ENCODE data around the gene NRG3.
"Not testable (repeated sequence)": the region's sequence is repeated elsewhere in the genome, so short reads cannot be mapped to it uniquely, and the experiment has no call there.

The NRG3 gene

DNA sequence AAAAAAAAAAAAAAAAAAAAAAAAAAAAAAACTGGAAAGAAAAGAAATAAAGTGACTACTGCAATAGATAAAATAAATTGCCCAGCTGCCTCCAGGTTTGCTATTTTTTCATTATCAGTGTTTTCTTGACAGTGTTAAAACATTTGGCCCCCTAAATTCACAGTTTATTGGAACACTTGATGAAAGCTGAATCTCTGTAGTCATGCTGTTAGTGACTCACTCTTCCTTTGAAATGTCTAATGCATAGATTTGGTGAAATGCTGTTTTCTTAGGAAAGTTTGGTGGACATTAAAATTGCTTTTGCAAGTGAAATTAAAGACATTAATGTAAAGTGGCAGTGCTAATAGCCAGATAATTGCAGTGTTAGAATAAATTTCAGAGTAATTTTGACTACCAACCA is 785.2 kb downstream of the NRG3 start:
- in situ Hi-C loops (cut with HindIII; ENCODE audit: low sequenced_read_pairs) = no loop called here

DNA sequence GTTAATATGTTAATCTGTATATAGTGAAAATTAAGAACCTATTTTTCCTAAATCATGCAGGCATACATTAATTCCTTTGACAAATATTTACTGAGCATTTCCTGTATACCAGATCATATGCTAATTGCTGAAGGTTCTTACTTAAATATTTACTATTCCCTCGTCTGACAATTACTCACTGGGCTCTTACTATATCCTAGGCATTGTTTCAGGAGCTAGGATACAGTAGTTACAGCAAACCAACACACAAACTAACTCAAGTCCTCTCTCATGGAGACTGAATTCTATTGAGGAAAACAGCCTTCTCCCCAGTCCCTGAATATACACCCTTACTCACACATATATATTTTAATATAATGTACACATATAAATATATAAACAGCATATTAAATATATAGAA is 786.0 kb downstream of the NRG3 start:
- in situ Hi-C loops (cut with HindIII; ENCODE audit: low sequenced_read_pairs) = no loop called here

DNA sequence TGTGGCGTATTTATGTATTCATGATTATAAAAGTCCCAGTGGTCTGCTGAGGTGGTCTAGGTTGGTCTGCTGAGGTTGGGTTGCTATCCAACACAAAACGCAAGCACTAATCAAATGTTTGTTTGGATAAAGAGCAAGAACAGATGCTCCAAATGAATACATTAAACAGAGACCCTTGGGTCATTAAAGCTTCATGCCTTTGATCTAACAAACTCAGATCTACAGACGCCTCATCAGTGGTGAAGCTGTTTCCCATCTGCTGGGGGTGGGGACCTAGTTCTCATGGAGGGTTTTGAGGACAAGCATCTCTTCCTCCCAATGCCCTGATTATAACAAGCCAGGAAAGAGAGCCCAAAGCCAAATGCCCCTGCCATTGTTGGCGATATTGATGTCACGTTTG is 786.7 kb downstream of the NRG3 start:
- in situ Hi-C loops (cut with HindIII; ENCODE audit: low sequenced_read_pairs) = no loop called here

GRCh38 chr10:82668221-82668895 is 793.4 kb downstream of the NRG3 start:
- in situ Hi-C loops (cut with HindIII; ENCODE audit: low sequenced_read_pairs) = no loop called here

DNA sequence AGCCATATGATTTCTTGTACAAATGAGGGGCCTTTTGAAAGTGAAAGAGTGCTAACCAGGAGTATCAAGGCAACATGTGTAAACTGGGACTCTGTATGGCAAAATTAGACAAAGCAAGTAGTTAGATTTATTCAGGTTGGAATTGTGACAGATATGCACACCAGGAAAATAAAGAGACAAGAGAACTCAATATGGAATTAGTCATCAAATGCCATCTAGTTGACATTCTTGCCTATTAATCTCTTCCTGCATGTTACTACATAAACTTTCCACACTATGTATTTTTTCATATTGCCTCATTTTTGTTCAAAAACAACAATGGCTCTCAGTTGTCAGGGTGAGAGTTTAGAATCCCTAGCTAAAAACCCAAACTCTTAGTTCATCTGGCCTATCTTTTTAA is 799.0 kb downstream of the NRG3 start:
- in situ Hi-C loops (cut with HindIII; ENCODE audit: low sequenced_read_pairs) = no loop called here

DNA sequence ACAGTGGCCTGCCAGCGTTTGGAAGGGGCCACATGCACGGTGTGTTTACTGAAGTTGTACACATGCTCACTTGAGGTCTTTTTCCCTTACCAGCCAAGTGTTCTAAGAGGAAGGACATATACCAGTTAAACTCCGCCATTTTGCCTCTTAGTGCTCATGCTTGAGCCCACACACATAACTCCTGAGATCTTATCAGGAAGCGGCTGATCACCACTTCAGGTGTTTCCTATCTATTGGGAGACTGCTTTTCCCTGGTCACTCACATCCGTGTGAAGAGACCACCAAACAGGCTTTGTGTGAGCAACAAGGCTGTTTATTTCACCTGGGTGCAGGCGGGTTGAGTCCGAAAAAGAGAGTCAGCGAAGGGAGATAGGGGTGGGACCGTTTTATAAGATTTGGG is 802.9 kb downstream of the NRG3 start:
- in situ Hi-C loops (cut with HindIII; ENCODE audit: low sequenced_read_pairs) = not testable (repeated sequence)

DNA sequence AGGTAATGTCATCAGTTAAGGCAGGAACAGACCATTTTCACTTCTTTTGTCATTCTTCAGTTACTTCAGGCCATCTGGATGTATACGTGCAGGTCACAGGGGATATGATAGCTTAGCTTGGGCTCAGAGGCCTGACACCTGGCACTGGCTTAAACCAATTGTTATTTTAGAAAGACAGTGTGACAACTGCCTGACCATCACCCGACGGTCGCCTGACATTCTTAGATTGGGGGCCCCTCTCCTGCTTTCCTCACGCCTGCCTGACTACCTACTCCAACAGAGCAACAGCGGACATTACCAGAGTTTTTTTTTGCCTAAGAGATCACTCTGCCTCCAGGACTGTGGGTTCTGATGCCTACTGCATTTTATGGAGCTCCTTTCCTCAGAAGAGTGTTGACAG is 803.5 kb downstream of the NRG3 start:
- in situ Hi-C loops (cut with HindIII; ENCODE audit: low sequenced_read_pairs) = not testable (repeated sequence)

DNA sequence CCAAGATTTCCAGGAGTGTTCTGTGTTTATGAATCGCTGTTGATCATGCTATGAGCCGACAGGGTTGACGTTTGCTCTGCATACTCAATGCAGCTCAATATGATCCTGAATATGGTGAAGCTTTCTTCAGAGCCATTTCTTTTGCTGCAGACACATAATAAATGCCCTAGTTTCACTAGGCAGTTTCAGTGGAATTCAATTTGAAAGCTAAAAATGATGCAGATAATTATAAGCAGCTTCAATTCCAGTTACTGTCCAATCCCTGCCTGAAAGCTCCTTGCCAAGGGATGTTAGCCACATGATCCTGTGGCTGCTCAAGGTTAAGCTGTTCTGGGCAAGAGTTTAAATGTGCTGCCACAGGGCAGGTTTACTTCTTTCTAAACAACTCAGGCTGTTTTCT is 805.6 kb downstream of the NRG3 start:
- in situ Hi-C loops (cut with HindIII; ENCODE audit: low sequenced_read_pairs) = no loop called here

DNA sequence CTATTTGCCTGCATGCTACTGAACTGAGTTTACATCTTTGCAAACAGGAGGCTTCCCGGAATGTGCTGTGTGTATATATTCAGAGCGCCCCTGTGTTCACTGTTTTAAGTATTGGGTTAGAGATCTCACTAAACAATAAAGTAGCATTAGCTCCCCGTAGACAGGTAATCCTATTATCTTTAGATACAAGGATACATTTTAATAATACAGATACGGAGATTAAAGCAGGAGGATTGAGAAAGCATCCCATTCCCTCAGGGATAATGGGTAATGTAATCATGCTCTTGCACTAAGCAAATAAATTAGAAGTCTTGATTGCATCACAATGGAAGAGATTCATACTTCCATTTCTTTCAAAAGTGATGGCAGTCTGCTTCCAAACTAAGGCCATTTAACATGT is 809.0 kb downstream of the NRG3 start:
- in situ Hi-C loops (cut with HindIII; ENCODE audit: low sequenced_read_pairs) = no loop called here

DNA sequence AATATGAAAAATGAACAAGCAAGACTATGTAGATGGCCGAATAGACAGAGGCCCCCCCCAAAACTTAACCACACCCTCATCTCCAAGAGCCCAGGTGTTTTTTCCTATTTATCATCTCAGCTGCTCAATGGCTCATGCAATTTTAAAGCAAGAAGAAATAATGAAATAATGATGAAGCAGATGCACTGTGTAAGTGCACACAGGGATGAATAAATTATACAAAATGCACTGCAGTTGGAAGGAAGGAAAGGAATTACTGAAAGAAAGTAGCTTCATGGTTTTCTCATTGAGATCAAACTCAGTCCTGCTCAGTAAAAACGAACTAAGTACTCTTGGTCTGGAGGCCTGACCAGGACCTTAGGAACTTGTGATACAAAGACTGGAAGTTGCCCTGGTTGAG is 810.1 kb downstream of the NRG3 start:
- in situ Hi-C loops (cut with HindIII; ENCODE audit: low sequenced_read_pairs) = no loop called here

DNA sequence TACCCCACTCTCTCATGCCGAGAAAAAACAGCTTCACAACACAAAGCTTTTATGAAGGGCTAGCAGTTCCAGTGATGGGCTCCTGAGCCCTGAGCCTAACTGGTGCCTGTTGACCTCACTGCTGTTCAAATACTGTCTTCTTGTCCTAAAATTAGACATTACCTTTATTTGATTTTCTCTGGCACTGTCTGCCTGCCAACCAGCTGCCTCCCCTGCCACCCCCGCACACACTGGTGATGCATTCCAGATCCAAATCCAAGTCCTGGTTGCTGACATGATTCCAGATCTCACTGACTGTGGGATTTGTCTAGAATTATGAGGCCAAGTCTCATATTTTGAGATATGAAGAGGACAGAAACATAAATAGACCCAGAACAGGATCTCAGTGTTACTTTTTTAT is 816.2 kb downstream of the NRG3 start:
- in situ Hi-C loops (cut with HindIII; ENCODE audit: low sequenced_read_pairs) = no loop called here

- in situ Hi-C loops (cut with HindIII; ENCODE audit: low sequenced_read_pairs) = no loop called here
Observed at GRCh38 chr10:82692458-82692857, 817.5 kb downstream of the NRG3 start.

- in situ Hi-C loops (cut with HindIII; ENCODE audit: low sequenced_read_pairs) = no loop called here
Observed at GRCh38 chr10:82721831-82722230, 846.8 kb downstream of the NRG3 start.

GRCh38 chr10:82722273-82722672 is 847.3 kb downstream of the NRG3 start:
- in situ Hi-C loops (cut with HindIII; ENCODE audit: low sequenced_read_pairs) = no loop called here

- in situ Hi-C loops (cut with HindIII; ENCODE audit: low sequenced_read_pairs) = no loop called here
Observed at GRCh38 chr10:82736305-82736704, 861.3 kb downstream of the NRG3 start.

DNA sequence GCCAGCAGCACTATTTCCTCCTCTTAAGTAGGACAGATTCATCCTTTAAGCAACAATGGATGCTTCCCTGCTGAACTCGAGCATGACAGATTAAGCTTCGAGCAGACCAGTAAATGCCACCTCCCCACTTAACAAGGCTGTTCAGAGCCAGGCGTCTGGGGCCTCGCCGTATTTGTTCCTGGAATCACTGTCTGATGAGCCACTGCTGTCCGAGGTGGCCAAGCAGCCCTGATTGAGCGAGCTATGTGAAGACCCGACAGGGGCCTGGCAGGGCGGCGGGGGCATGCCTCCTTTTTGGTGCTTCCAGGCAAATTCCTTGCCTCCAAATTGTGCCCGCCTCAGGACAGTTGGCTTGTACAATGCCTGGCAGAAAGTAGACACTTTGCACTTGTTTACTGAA is 862.6 kb downstream of the NRG3 start:
- in situ Hi-C loops (cut with HindIII; ENCODE audit: low sequenced_read_pairs) = no loop called here

DNA sequence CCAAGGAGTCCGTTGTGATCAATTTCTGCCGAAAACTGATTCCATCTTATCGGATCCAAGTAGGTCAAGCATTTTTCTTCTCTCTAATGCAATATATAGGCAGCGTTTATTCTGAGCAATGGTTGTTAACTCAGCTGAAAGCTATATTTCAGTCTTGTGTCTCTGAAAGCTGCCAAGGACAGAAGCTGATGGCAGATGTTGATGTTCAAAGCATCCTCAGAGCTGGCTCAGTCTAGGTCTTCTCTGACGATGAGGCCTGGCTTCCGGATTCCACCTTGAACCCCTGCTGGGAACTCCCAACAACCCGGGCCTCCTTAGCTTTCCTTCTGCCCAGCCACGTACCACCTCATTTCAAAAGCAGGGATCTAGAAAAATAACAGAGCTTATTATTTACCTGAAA is 863.6 kb downstream of the NRG3 start:
- in situ Hi-C loops (cut with HindIII; ENCODE audit: low sequenced_read_pairs) = no loop called here

DNA sequence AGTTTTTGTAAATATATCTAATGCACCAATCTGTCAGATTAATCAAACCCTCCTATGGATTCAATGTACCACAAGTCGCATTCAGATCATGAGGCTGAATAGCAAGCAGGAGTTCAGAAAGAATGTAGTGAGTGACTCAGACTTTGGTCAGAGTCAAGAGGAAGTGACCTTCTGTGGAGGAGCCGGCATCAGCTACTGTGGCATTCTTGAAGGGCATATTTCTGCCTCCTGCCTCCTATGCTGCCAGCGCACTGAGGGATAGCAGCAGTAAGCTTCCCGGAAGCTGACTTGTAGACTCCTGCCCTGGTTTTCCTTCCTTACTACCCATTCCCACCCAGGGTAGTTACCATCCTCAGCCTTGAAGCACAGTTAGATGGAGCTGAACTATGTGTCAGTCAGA is 867.5 kb downstream of the NRG3 start:
- in situ Hi-C loops (cut with HindIII; ENCODE audit: low sequenced_read_pairs) = no loop called here

GRCh38 chr10:82742898-82743297 is 867.9 kb downstream of the NRG3 start:
- in situ Hi-C loops (cut with HindIII; ENCODE audit: low sequenced_read_pairs) = no loop called here

DNA sequence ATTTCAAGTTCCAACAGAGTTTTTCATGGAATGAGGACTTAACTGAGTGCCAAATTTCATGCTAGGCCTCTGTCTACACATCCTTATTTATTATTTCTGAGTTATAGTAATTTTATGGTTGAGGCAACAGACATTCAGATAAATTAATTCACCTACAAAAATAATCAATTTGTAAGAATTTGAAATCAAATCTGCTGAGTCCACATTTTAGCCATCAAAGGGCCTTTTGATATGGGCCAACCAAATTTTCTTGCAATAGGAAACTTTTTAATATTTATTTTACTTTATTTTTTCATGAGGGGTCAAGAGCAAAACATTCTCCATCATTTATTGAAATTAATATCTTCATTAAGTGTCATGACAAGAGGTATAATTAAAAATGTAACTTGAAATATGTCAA is 875.5 kb downstream of the NRG3 start:
- in situ Hi-C loops (cut with HindIII; ENCODE audit: low sequenced_read_pairs) = no loop called here

DNA sequence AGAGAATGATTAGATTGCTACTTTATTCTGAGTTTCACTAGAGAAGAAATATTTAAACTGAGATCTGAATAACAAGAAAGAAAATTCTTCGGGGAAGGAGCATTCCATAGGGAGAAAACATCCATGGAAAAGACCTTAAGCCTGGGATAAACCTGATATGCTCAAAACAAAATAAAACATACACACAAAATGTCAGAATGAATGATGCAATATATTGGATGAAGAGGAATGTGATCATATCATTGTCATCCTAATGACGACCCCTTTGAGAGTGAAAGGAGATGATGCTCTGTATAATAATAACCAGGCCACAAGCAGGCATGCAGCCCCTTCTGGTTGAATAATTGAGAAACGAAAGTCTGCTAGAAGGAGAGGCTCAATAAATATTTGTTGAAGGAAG is 882.4 kb downstream of the NRG3 start:
- in situ Hi-C loops (cut with HindIII; ENCODE audit: low sequenced_read_pairs) = no loop called here

- in situ Hi-C loops (cut with HindIII; ENCODE audit: low sequenced_read_pairs) = no loop called here
Observed at GRCh38 chr10:82757901-82758300, 882.9 kb downstream of the NRG3 start.

- in situ Hi-C loops (cut with HindIII; ENCODE audit: low sequenced_read_pairs) = no loop called here
Observed at GRCh38 chr10:82759050-82759449, 884.1 kb downstream of the NRG3 start.
